Activated T-helper 2 cell treated with anti-CD3 and anti-CD28 coated beads, Interferon-gamma antibody, Interleukin-2, Interleukin-4, amounts not matched to agents 10 μg/mL and 5 μg/mL and 100 μg/mL, durations not matched to agents 14 hours and 24 hours and 36 hours (primary cell): ENCODE results near the gene POP4. TPM values are rescaled to one million over a fixed set of nuclear protein-coding genes. Genes with fewer than 3 reads are reported as not detected.

Experiments used
- DNase-seq: peaks from one replicate; pipeline ENCODE4 v3.0.0; 2021; ENCODE audit warnings: low spot score
- H3K27ac Mint-ChIP-seq: one replicate; pipeline ENCODE4 v1.8.0; 2021; ENCODE audit warnings: mixed read lengths
- H3K27me3 Mint-ChIP-seq: one replicate; pipeline ENCODE4 v1.8.0; 2021; ENCODE audit warnings: low read depth, mixed read lengths
- H3K36me3 Mint-ChIP-seq: one replicate; pipeline ENCODE4 v1.8.0; 2021; ENCODE audit warnings: low read depth, mixed read lengths
- H3K4me1 Mint-ChIP-seq: one replicate; pipeline ENCODE4 v1.8.0; 2021; ENCODE audit warnings: low read depth, mixed read lengths
- H3K4me3 Mint-ChIP-seq: one replicate; pipeline ENCODE4 v1.8.0; 2021; ENCODE audit warnings: low read depth, mild to moderate bottlenecking, moderate library complexity, mixed read lengths
- H3K9me3 Mint-ChIP-seq: one replicate; pipeline ENCODE4 v1.8.0; 2021; ENCODE audit warnings: mixed read lengths
- intact Hi-C: fragments of 100-400 bp; cut with micrococcal nuclease; formaldehyde crosslinking; loops from one replicate; pipeline ENCODE4 v1.15.1; 2023
- total RNA-seq: library from RNA; stranded (reverse); gene quantifications from 2 replicates; pipeline ENCODE4 v1.2.3, GENCODE V29; 2022

The POP4 gene
- total RNA-seq, 1 donor from 2014 or later = 105 TPM

DNA sequence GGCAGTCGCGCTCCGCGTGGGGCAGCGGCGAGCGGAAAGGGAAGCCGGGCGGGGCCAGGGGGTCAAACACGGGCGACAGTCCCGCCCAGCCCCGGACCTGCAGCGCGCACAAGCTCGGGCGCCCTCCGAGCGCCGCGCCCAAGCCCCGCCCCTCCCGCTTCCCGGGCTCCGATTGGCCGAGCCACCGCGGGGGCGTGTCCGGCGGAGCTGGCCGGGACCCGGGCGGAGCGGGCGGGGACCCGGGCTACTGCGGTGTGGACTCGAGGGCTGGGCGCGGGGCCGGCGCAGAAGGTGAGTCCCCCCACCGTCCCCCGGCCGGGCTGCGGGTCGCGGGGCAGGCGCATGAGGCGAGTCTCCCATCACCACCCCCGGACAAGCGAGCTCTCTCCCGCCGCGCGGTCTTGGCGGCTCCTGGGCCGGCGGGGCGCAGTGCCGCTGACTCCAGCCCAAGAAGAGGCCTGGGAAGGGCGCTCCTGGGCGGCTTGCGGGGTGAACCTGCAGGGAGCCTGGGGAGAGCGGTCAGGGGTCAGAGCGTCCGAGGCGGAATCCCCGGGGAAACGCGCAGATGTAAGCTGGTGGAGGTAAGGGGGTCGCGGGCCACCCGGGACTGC, 59.2 kb downstream of the POP4 start, which contains the start of gene PLEKHF1:
Gene PLEKHF1, plus strand, starts transcription at position 247 of the 611 bp plus-strand sequence. CDS start 8,379 bp downstream, outside the sequence.
- Mint-ChIP-seq H3K36me3 (peaks cover 34% of the 10 kb centered on the region), H3K27ac (peak within 1 kb of the TSS; percentile 61), H3K4me3 (peak within 1 kb of the TSS; percentile 85), H3K27me3 (no peaks in the 10 kb centered on the region), H3K4me1 (peaks cover 62% of the 10 kb centered on the region), H3K9me3 (no peaks in the 10 kb centered on the region)
- peak; percentile 86 for DNase-seq
- intact Hi-C loops = loop anchor here (1.0 to 10.0 kb wide), 2 partner anchors 51 to 279 kb away; partner anchors contain the start of gene URI1

DNA sequence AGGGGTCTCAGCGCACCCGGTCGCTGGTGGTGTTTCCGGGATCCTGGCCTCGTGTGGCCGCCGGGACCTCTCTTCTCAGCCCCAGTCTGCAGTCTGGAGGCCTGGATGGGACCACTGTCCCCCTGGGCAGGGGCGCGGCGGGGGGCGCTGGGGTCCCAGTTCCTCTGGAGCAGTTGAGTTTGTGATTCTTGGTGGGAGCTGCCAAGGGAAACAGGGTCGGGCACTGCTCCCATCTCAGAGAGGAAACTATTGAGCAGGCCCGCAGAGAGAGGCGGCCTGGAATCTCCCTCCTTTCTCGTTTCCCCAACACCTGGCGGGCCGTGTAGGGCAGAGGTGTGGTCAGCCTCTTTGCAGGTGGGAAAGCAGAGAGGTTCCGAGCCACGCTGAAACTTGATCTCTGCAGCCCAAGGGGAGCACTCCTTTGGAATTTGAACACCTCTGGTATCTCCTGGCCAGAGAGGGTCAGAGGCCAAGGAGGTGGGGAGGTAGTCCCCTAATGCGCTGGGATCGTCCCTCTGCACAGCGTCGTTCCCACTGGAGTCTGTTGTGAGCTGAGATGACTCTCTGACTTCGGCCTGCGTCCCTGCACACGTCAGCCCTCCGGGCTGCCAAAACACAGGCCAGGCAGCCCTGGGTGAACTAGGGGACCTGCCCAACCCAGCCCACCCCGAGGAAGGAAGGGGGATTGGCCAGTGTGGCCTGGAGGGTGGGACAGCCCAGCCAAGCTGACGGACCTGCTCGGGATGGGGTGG, 59.9 kb downstream of the POP4 start:
- intact Hi-C loops = loop anchor here (1.0 to 10.0 kb wide), 2 partner anchors 50 to 279 kb away; partner anchors contain the start of gene URI1
- H3K4me3 Mint-ChIP-seq = peak overlapping the region; percentile 85
- H3K27ac Mint-ChIP-seq = peak overlapping the region; percentile 82
- H3K27me3 Mint-ChIP-seq = no peaks in the 10 kb centered on the region
- H3K4me1 Mint-ChIP-seq = peaks cover 62% of the 10 kb centered on the region
- H3K36me3 Mint-ChIP-seq = peaks cover 39% of the 10 kb centered on the region
- DNase-seq = no peak
- no peaks in the 10 kb centered on the region for H3K9me3 Mint-ChIP-seq

Other genes with a start within 250 kb of the POP4 start
- not detected in 2 replicates for gene VSTM2B, start 80.3 kb upstream of the POP4 start, total RNA-seq
- gene PLEKHF1, start 59.2 kb downstream of the POP4 start, total RNA-seq = 28.0 and 30.3 TPM in 2 replicates
- 41.9 and 42.2 TPM in 2 replicates for gene C19orf12, start 109.0 kb downstream of the POP4 start, total RNA-seq
- gene CCNE1, start 205.7 kb downstream of the POP4 start, total RNA-seq = 37.4 and 39.6 TPM in 2 replicates